Type B pancreatic cell (in vitro differentiated cells): ENCODE measurements around the gene HYDIN. TPM values are rescaled to one million over a fixed set of nuclear protein-coding genes. Genes with fewer than 3 reads are reported as not detected.

Experiments used
- DNase-seq: peaks from one replicate; pipeline ENCODE4 v3.0.0; 2021; ENCODE audit warnings: mixed read lengths; ENCODE audit not compliant: unreplicated experiment; ENCODE audit errors: extremely low spot score
- H3K27ac Mint-ChIP-seq: 2 replicates; pipeline ENCODE4 v1.8.0; 2021; ENCODE audit warnings: mild to moderate bottlenecking, mixed read lengths
- H3K27me3 Mint-ChIP-seq: 2 replicates; pipeline ENCODE4 v1.8.0; 2021; ENCODE audit warnings: mixed read lengths
- H3K36me3 Mint-ChIP-seq: 2 replicates; pipeline ENCODE4 v1.8.0; 2021; ENCODE audit warnings: mixed read lengths
- H3K4me1 Mint-ChIP-seq: one replicate; pipeline ENCODE4 v1.8.0; 2021; ENCODE audit warnings: mixed read lengths; ENCODE audit not compliant: unreplicated experiment
- H3K4me3 Mint-ChIP-seq: 2 replicates; pipeline ENCODE4 v1.8.0; 2021; ENCODE audit warnings: mild to moderate bottlenecking, mixed read lengths
- H3K9me3 Mint-ChIP-seq: 2 replicates; pipeline ENCODE4 v1.8.0; 2021; ENCODE audit warnings: mixed read lengths
- long read RNA-seq: library from polyadenylated mRNA; unstranded; transcript quantifications from one replicate; pipeline ENCODE4 v2.0.0, GENCODE V29; 2020
- total RNA-seq: library from RNA; stranded (reverse); gene quantifications from 2 replicates; pipeline ENCODE4 v1.2.1, GENCODE V29; 2021; ENCODE audit warnings: low replicate concordance
- TF ChIP-seq, protein P1 (sequence below): fragments of 200-600 bp; sonication (generic); conservative IDR thresholded peaks from 2 replicates; pipeline ENCODE4 v1.5.0; 2021; ENCODE audit warnings: antibody characterized with exemption, mild to moderate bottlenecking

HYDIN gene
- 5.6 and 19.7 TPM in 2 replicates for total RNA-seq
- long read RNA-seq, partial matches to known transcripts: 3 of 7 reads
- long read RNA-seq, other reads (novel, unspliced or antisense): 4 of 7 reads

DNA sequence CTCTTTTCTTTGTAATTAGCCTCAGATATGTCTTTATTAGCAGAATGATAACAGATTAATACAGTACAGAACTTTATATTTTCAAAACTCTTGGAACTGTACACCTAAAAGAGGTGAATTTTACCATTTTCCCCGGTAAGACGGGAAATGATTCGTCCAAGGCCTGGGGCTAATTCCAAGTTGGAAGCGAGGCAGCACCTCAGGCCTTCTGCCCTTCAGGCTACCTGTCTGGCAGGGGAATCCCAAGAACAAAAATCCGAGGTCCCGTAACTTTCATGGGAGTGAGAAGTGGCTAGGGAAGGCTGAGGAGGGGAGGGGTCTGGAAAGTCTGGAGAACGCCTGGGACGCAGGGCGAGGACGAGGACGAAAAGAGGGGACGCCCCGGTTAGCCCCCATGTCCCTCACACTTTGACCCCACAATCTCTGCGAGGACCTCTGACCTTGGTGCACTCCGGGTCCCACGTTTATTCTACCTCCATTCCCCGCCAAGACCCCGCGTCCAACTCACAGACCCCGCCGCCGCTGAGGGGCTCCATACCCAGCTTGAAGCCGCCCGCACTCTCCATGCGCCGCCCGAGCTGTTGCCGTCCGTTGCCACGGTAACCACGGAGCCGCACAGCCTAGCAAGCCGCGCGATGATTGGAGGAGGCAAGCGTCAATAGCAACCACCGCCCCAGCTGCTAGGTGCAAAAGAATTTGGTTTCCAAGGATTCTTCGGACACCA is at the start of gene HYDIN:
Gene HYDIN (minus strand): TSS at position 601 of the 724 bp plus-strand sequence. CDS start 43,827 bp downstream, outside the sequence.
- peak; percentile 92 for DNase-seq
- Mint-ChIP-seq H3K9me3 (peaks cover 8% of the 10 kb centered on the region), H3K27me3 (no peaks in the 10 kb centered on the region), H3K27ac (peak within 1 kb of the TSS; percentile 93), H3K4me1 (peaks cover 7% of the 10 kb centered on the region), H3K36me3 (no peaks in the 10 kb centered on the region), H3K4me3 (peak within 1 kb of the TSS; percentile 98)
- TF ChIP-seq, protein P1, sequence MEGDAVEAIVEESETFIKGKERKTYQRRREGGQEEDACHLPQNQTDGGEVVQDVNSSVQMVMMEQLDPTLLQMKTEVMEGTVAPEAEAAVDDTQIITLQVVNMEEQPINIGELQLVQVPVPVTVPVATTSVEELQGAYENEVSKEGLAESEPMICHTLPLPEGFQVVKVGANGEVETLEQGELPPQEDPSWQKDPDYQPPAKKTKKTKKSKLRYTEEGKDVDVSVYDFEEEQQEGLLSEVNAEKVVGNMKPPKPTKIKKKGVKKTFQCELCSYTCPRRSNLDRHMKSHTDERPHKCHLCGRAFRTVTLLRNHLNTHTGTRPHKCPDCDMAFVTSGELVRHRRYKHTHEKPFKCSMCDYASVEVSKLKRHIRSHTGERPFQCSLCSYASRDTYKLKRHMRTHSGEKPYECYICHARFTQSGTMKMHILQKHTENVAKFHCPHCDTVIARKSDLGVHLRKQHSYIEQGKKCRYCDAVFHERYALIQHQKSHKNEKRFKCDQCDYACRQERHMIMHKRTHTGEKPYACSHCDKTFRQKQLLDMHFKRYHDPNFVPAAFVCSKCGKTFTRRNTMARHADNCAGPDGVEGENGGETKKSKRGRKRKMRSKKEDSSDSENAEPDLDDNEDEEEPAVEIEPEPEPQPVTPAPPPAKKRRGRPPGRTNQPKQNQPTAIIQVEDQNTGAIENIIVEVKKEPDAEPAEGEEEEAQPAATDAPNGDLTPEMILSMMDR: no peak

- TF ChIP-seq, protein P1: no peak
- no peak for DNase-seq
- Mint-ChIP-seq H3K27ac (no peak overlapping the region), H3K4me3 (no peak overlapping the region), H3K27me3 (no peaks in the 10 kb centered on the region), H3K4me1 (no peaks in the 10 kb centered on the region), H3K9me3 (no peaks in the 10 kb centered on the region), H3K36me3 (peaks cover 4% of the 10 kb centered on the region)
Observed at GRCh38 chr16:71276589-71277334, 46.2 kb upstream of the HYDIN start.

- Mint-ChIP-seq H3K27ac (no peak overlapping the region), H3K9me3 (no peaks in the 10 kb centered on the region), H3K4me1 (no peaks in the 10 kb centered on the region), H3K4me3 (no peak overlapping the region), H3K27me3 (peaks cover 7% of the 10 kb centered on the region), H3K36me3 (no peaks in the 10 kb centered on the region)
- TF ChIP-seq, protein P1: no peak
- no peak for DNase-seq
Observed at GRCh38 chr16:71273384-71273783, 42.9 kb upstream of the HYDIN start.

DNA sequence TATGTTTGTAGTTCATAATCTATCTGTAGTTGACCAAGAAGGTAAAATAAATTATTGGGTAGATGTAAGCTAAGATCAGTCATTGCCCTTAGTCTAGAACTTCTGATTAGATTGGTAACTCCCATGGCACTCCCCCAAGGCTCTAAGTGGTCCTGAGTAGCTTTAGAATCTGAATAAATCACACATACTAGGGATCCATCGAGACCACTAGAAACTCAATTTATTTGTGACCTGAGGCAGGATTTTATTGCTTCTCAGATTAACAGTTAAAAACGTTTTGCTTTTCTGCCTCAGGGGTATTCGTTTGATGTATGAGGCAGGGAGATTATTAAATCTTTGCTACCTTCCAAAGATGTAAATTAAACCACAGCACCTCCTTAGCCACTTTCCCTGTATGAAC is 33.8 kb upstream of the HYDIN start:
- TF ChIP-seq, protein P1: no peak
- H3K4me3 Mint-ChIP-seq: no peak overlapping the region
- no peaks in the 10 kb centered on the region for H3K4me1 Mint-ChIP-seq
- H3K27me3 Mint-ChIP-seq: peaks cover 10% of the 10 kb centered on the region
- no peaks in the 10 kb centered on the region for H3K36me3 Mint-ChIP-seq
- H3K9me3 Mint-ChIP-seq: no peaks in the 10 kb centered on the region
- H3K27ac Mint-ChIP-seq: no peak overlapping the region
- DNase-seq: no peak

DNA sequence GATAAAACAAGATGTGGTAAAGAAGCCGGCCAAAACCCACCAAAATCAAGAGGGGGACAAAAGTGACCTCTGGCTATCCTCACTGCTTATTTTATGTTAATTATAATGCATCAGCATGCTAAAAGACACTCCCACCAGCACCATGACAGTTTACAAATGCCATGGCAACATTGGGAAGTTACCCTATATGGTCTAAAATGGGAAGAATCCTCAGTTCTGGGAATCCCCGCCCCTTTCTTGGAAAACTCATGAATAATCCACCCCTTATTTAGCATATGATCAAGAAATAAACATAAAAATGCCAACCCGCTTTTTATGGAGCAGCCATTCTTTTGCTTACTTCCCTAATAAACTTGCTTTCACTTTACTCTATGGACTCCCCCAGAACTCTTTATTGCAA is 33.1 kb upstream of the HYDIN start:
- no peaks in the 10 kb centered on the region for H3K9me3 Mint-ChIP-seq
- peaks cover 10% of the 10 kb centered on the region for H3K27me3 Mint-ChIP-seq
- no peaks in the 10 kb centered on the region for H3K36me3 Mint-ChIP-seq
- DNase-seq: no peak
- TF ChIP-seq, protein P1: no peak
- no peaks in the 10 kb centered on the region for H3K4me1 Mint-ChIP-seq
- no peak overlapping the region for H3K27ac Mint-ChIP-seq
- H3K4me3 Mint-ChIP-seq: no peak overlapping the region
